HEK293T (cell line): ENCODE results near the gene PNMA6A.
"Not testable (repeated sequence)": the region's sequence is repeated elsewhere in the genome, so short reads cannot be mapped to it uniquely, and the experiment has no call there.

ENCODE experiments used
- ARNT ChIP-seq: fragments of 450-650 bp; IDR thresholded peaks from 2 replicates; pipeline ENCODE4 v1.6.1; 2017; ENCODE audit warnings: mild to moderate bottlenecking
- BHLHE40 ChIP-seq: fragments of 450-650 bp; IDR thresholded peaks from 2 replicates; pipeline ENCODE4 v1.6.1; 2016; ENCODE audit warnings: mild to moderate bottlenecking, moderate library complexity, borderline replicate concordance
- ELF4 ChIP-seq: fragments of 450-650 bp; IDR thresholded peaks from 2 replicates; pipeline ENCODE4 v1.6.1; 2017; ENCODE audit warnings: antibody characterized with exemption
- FOXK2 ChIP-seq: fragments of 450-650 bp; IDR thresholded peaks from 2 replicates; pipeline ENCODE4 v1.6.1; 2016; ENCODE audit warnings: mild to moderate bottlenecking
- FOXM1 ChIP-seq: fragments of 450-650 bp; IDR thresholded peaks from 2 replicates; pipeline ENCODE4 v1.6.1; 2017; ENCODE audit warnings: mild to moderate bottlenecking, borderline replicate concordance
- HDGF ChIP-seq: fragments of 450-650 bp; IDR thresholded peaks from 2 replicates; pipeline ENCODE4 v1.6.1; 2017; ENCODE audit warnings: antibody characterized with exemption, borderline replicate concordance
- LEF1 ChIP-seq: fragments of 450-650 bp; IDR thresholded peaks from 2 replicates; pipeline ENCODE4 v1.6.1; 2017; ENCODE audit warnings: mild to moderate bottlenecking, borderline replicate concordance
- SP1 ChIP-seq: fragments of 450-650 bp; IDR thresholded peaks from 2 replicates; pipeline ENCODE4 v1.6.1; 2017
- SUZ12 ChIP-seq: fragments of 450-650 bp; IDR thresholded peaks from 2 replicates; pipeline ENCODE4 v1.6.1; 2016; ENCODE audit warnings: mild to moderate bottlenecking
- TARDBP ChIP-seq: fragments of 450-650 bp; IDR thresholded peaks from 2 replicates; pipeline ENCODE4 v1.6.1; 2016
- ZNF384 ChIP-seq: fragments of 450-650 bp; IDR thresholded peaks from 2 replicates; pipeline ENCODE4 v1.6.1; 2016
- TF ChIP-seq, protein P1 (sequence below): fragments of 450-650 bp; IDR thresholded peaks from 2 replicates; pipeline ENCODE4 v1.6.1; 2016

GRCh38 chrX:153071909-153072583, at the start of gene PNMA6A:
- not testable (repeated sequence) for TF ChIP-seq SUZ12, ZNF384, SP1, FOXM1, LEF1, ELF4, TARDBP, HDGF, FOXK2, ARNT, BHLHE40
- TF ChIP-seq, protein P1, sequence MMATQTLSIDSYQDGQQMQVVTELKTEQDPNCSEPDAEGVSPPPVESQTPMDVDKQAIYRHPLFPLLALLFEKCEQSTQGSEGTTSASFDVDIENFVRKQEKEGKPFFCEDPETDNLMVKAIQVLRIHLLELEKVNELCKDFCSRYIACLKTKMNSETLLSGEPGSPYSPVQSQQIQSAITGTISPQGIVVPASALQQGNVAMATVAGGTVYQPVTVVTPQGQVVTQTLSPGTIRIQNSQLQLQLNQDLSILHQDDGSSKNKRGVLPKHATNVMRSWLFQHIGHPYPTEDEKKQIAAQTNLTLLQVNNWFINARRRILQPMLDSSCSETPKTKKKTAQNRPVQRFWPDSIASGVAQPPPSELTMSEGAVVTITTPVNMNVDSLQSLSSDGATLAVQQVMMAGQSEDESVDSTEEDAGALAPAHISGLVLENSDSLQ: not testable (repeated sequence)
